ENCODE results near the gene THSD4. TPM values are rescaled to one million over a fixed set of nuclear protein-coding genes. Genes with fewer than 3 reads are reported as not detected.

Gene THSD4
- total RNA-seq, 1 donor from 2014 or later, result 2.5 TPM

GRCh38 chr15:71091601-71092000 is 23.7 kb upstream of the THSD4 start:
- H3K27ac Mint-ChIP-seq (ENCODE audit: unreplicated experiment), result no peak overlapping the region
- Histone ChIP-seq H3K27me3 (ENCODE audit: insufficient read depth, low read length) (no peaks in the 10 kb centered on the region), H3K9ac (ENCODE audit: low read length) (no peak overlapping the region), H3K4me1 (ENCODE audit: insufficient read depth, low read length) (peaks cover 17% of the 10 kb centered on the region), H3K4me2 (ENCODE audit: low read length) (no peak overlapping the region), H3K4me3 (ENCODE audit: insufficient read depth, low read depth, low read length) (no peak overlapping the region), H3K9me3 (ENCODE audit: insufficient read depth, low read depth, low read length) (no peaks in the 10 kb centered on the region), H3K79me2 (ENCODE audit: insufficient read depth, low read length) (no peaks in the 10 kb centered on the region), H2AFZ (ENCODE audit: low read depth, low read length) (no peak overlapping the region), H4K20me1 (ENCODE audit: insufficient read depth, low read length) (no peaks in the 10 kb centered on the region), H3K36me3 (ENCODE audit: insufficient read depth, low read length) (no peaks in the 10 kb centered on the region), H3K27ac (ENCODE audit: low read depth, low read length) (no peak overlapping the region)
- FAIRE-seq, result no peak
- H3K4me1 Mint-ChIP-seq (ENCODE audit: low read depth, unreplicated experiment), result peaks cover 9% of the 10 kb centered on the region
- H3K4me3 Mint-ChIP-seq (ENCODE audit: unreplicated experiment), result no peak overlapping the region
- DNase-seq (ENCODE audit: low read depth), result no peak
- peaks cover 8% of the 10 kb centered on the region for H3K27me3 Mint-ChIP-seq (ENCODE audit: low read depth, unreplicated experiment)
- no peak for TF ChIP-seq EZH2 (IDR thresholded peaks at IDR 0.05; ENCODE audit: insufficient read depth, low read length)
- no peak for TF ChIP-seq CTCF (IDR thresholded peaks at IDR 0.05; ENCODE audit: insufficient read depth, low read depth, low read length)
- peaks cover 2% of the 10 kb centered on the region for H3K36me3 Mint-ChIP-seq (ENCODE audit: low read depth, unreplicated experiment)
- H3K9me3 Mint-ChIP-seq (ENCODE audit: unreplicated experiment), result peaks cover 14% of the 10 kb centered on the region

DNA sequence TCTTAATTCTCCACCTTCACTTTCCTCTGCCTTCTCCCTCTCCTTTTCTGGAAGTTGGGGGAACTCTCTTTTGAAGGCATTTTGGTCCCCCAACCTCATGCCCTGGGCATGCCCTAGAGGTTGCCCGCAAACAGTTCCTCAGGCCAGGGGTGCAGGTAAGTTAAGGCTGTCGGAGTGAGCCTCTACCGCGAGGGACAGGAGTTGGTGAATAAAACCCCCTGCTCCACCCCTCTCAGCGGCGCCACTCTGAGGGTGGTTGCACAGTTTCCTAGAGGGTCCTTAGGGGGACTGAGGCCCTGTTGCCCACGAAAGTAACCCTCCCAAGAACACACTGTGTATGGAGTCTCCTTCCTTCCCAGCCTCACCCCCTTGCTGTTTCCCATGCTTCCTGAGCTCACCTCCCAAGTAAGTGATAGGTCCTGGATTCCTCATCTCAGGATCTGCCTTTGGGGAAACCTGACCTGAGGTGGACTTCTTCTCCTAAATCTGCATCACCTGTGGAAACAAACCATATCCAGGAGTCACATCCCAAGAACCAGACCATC is 23.1 kb upstream of the THSD4 start:
- Histone ChIP-seq H3K27ac (ENCODE audit: low read depth, low read length) (no peak overlapping the region), H2AFZ (ENCODE audit: low read depth, low read length) (no peak overlapping the region), H3K79me2 (ENCODE audit: insufficient read depth, low read length) (no peaks in the 10 kb centered on the region), H3K4me3 (ENCODE audit: insufficient read depth, low read depth, low read length) (no peak overlapping the region), H3K36me3 (ENCODE audit: insufficient read depth, low read length) (no peaks in the 10 kb centered on the region), H3K4me1 (ENCODE audit: insufficient read depth, low read length) (peaks cover 17% of the 10 kb centered on the region), H3K9ac (ENCODE audit: low read length) (no peak overlapping the region), H4K20me1 (ENCODE audit: insufficient read depth, low read length) (no peaks in the 10 kb centered on the region), H3K9me3 (ENCODE audit: insufficient read depth, low read depth, low read length) (no peaks in the 10 kb centered on the region), H3K4me2 (ENCODE audit: low read length) (no peak overlapping the region), H3K27me3 (ENCODE audit: insufficient read depth, low read length) (no peaks in the 10 kb centered on the region)
- Mint-ChIP-seq H3K4me1 (ENCODE audit: low read depth, unreplicated experiment) (peaks cover 9% of the 10 kb centered on the region), H3K4me3 (ENCODE audit: unreplicated experiment) (no peak overlapping the region), H3K36me3 (ENCODE audit: low read depth, unreplicated experiment) (no peaks in the 10 kb centered on the region), H3K27ac (ENCODE audit: unreplicated experiment) (no peak overlapping the region), H3K27me3 (ENCODE audit: low read depth, unreplicated experiment) (peaks cover 8% of the 10 kb centered on the region), H3K9me3 (ENCODE audit: unreplicated experiment) (peaks cover 12% of the 10 kb centered on the region)
- DNase-seq (ENCODE audit: low read depth) (no peak), FAIRE-seq (no peak)
- no peak for TF ChIP-seq EZH2 (IDR thresholded peaks at IDR 0.05; ENCODE audit: insufficient read depth, low read length)
- no peak for TF ChIP-seq CTCF (IDR thresholded peaks at IDR 0.05; ENCODE audit: insufficient read depth, low read depth, low read length)
